Activated naive CD4-positive, alpha-beta T cell treated with anti-CD3 and anti-CD28 coated beads, Interleukin-2, amount 10 ng/mL, durations not matched to agents 7 days and 5 days (primary cell): ENCODE data around the gene VAMP1.

Source experiments
- CTCF ChIA-PET: fragments of 350-600 bp; sonication (Branson Sonifier 250); formaldehyde crosslinking; loops from one replicate; lab custom pipeline; 2021; ENCODE audit warnings: antibody characterized with exemption; lab: Charles Lee
- DNase-seq: peaks from one replicate; pipeline ENCODE4 v3.0.0-alpha.2; 2020
- H3K27ac Mint-ChIP-seq: one replicate; pipeline ENCODE4 v1.8.0; 2021; ENCODE audit warnings: mild to moderate bottlenecking, moderate library complexity, mixed read lengths
- H3K27me3 Mint-ChIP-seq: one replicate; pipeline ENCODE4 v1.8.0; 2021; ENCODE audit warnings: mild to moderate bottlenecking, mixed read lengths
- H3K36me3 Mint-ChIP-seq: one replicate; pipeline ENCODE4 v1.8.0; 2021; ENCODE audit warnings: mixed read lengths
- H3K4me1 Mint-ChIP-seq: one replicate; pipeline ENCODE4 v1.8.0; 2021; ENCODE audit warnings: mixed read lengths
- H3K4me3 Mint-ChIP-seq: one replicate; pipeline ENCODE4 v1.8.0; 2021; ENCODE audit warnings: mild to moderate bottlenecking, moderate library complexity, mixed read lengths
- H3K9me3 Mint-ChIP-seq: one replicate; pipeline ENCODE4 v1.8.0; 2021; ENCODE audit warnings: mixed read lengths

Gene VAMP1

GRCh38 chr12:6465467-6466183 is 4.9 kb downstream of the VAMP1 start:
- peak; percentile 60 for DNase-seq
- CTCF ChIA-PET, result interaction anchor here (0.6 to 6.6 kb wide), 35 partner anchors 10 to 219 kb away, joined by 3 to 231 read pairs (median 5); partner anchors contain the start of genes CD27, GAPDH, MRPL51 and TAPBPL
- H3K27me3 Mint-ChIP-seq, result no peaks in the 10 kb centered on the region
- no peaks in the 10 kb centered on the region for H3K9me3 Mint-ChIP-seq
- H3K4me3 Mint-ChIP-seq, result no peak overlapping the region
- H3K4me1 Mint-ChIP-seq, result peaks cover 89% of the 10 kb centered on the region
- peaks cover 82% of the 10 kb centered on the region for H3K36me3 Mint-ChIP-seq
- peak overlapping the region; percentile 85 for H3K27ac Mint-ChIP-seq

GRCh38 chr12:6464531-6464930 is 5.9 kb downstream of the VAMP1 start:
- H3K27ac Mint-ChIP-seq, result peak overlapping the region; percentile 100
- CTCF ChIA-PET, result interaction anchor here (0.8 to 6.6 kb wide), 25 partner anchors 13 to 142 kb away, joined by 3 to 231 read pairs (median 10); partner anchors contain the start of genes CD27, GAPDH, TAPBPL and TNFRSF1A
- H3K4me1 Mint-ChIP-seq, result peaks cover 95% of the 10 kb centered on the region
- peak overlapping the region; percentile 59 for H3K4me3 Mint-ChIP-seq
- no peaks in the 10 kb centered on the region for H3K9me3 Mint-ChIP-seq
- no peak for DNase-seq
- H3K36me3 Mint-ChIP-seq, result peaks cover 85% of the 10 kb centered on the region
- no peaks in the 10 kb centered on the region for H3K27me3 Mint-ChIP-seq

- Mint-ChIP-seq H3K27me3 (no peaks in the 10 kb centered on the region), H3K4me1 (peaks cover 94% of the 10 kb centered on the region), H3K9me3 (no peaks in the 10 kb centered on the region), H3K36me3 (peaks cover 85% of the 10 kb centered on the region), H3K4me3 (peak overlapping the region; percentile 75), H3K27ac (peak overlapping the region; percentile 100)
- DNase-seq, result no peak
- CTCF ChIA-PET, result interaction anchor here (0.8 to 6.6 kb wide), 13 partner anchors 12 to 141 kb away, joined by 3 to 231 read pairs (median 6); partner anchors contain the start of genes CD27 and TAPBPL
These were observed 6.6 kb downstream of the VAMP1 start for GRCh38 chr12:6463858-6464257.

- peaks cover 94% of the 10 kb centered on the region for H3K4me1 Mint-ChIP-seq
- DNase-seq, result peak; percentile 57
- no peaks in the 10 kb centered on the region for H3K9me3 Mint-ChIP-seq
- H3K27me3 Mint-ChIP-seq, result no peaks in the 10 kb centered on the region
- CTCF ChIA-PET, result interaction anchor here (0.8 to 6.6 kb wide), 12 partner anchors 11 to 140 kb away, joined by 3 to 231 read pairs (median 6); partner anchors contain the start of genes CD27 and TAPBPL
- H3K27ac Mint-ChIP-seq, result peak overlapping the region; percentile 100
- peaks cover 85% of the 10 kb centered on the region for H3K36me3 Mint-ChIP-seq
- H3K4me3 Mint-ChIP-seq, result peak overlapping the region; percentile 75
These were observed 7.3 kb downstream of the VAMP1 start for GRCh38 chr12:6463216-6463615.

GRCh38 chr12:6462234-6462995 is 8.1 kb downstream of the VAMP1 start:
- peaks cover 90% of the 10 kb centered on the region for H3K4me1 Mint-ChIP-seq

GRCh38 chr12:6461401-6462233 is 8.9 kb downstream of the VAMP1 start:
- Mint-ChIP-seq H3K9me3 (no peaks in the 10 kb centered on the region), H3K27me3 (no peaks in the 10 kb centered on the region), H3K4me1 (peaks cover 89% of the 10 kb centered on the region), H3K27ac (peak overlapping the region; percentile 100), H3K36me3 (peaks cover 86% of the 10 kb centered on the region), H3K4me3 (peak overlapping the region; percentile 75)
- CTCF ChIA-PET, result interaction anchor here (0.9 to 6.6 kb wide), 10 partner anchors 9 to 126 kb away, joined by 3 to 231 read pairs (median 6); partner anchors contain the start of genes CD27, TAPBPL and VAMP1
- DNase-seq, result peak; percentile 92

More at GRCh38 chr12:6462234-6462995, 8.1 kb downstream of the VAMP1 start:
- H3K27ac Mint-ChIP-seq, result peak overlapping the region; percentile 100
- DNase-seq, result peak; percentile 56
- H3K27me3 Mint-ChIP-seq, result no peaks in the 10 kb centered on the region
- CTCF ChIA-PET, result interaction anchor here (1.0 to 6.6 kb wide), 7 partner anchors 8 to 127 kb away, joined by 3 to 231 read pairs (median 19); partner anchors contain the start of genes CD27, TAPBPL and VAMP1
- peak overlapping the region; percentile 75 for H3K4me3 Mint-ChIP-seq
- no peaks in the 10 kb centered on the region for H3K9me3 Mint-ChIP-seq
- peaks cover 87% of the 10 kb centered on the region for H3K36me3 Mint-ChIP-seq

GRCh38 chr12:6460751-6461371 is 9.6 kb downstream of the VAMP1 start:
- CTCF ChIA-PET, result interaction anchor here (0.9 to 6.6 kb wide), 9 partner anchors 9 to 125 kb away, joined by 3 to 231 read pairs (median 7); partner anchors contain the start of genes CD27, TAPBPL and VAMP1
- Mint-ChIP-seq H3K27me3 (no peaks in the 10 kb centered on the region), H3K9me3 (no peaks in the 10 kb centered on the region), H3K27ac (peak overlapping the region; percentile 100), H3K4me1 (peaks cover 86% of the 10 kb centered on the region), H3K36me3 (peaks cover 87% of the 10 kb centered on the region), H3K4me3 (peak overlapping the region; percentile 75)
- DNase-seq, result peak; percentile 63

- Mint-ChIP-seq H3K4me3 (peak overlapping the region; percentile 26), H3K27ac (peak overlapping the region; percentile 83)
- CTCF ChIA-PET, result interaction anchor here (3.6 to 3.9 kb wide), 2 partner anchors 25 to 34 kb away, joined by 19 read pairs; no protein-coding TSS in a partner anchor
These were observed 11.5 kb downstream of the VAMP1 start for GRCh38 chr12:6459004-6459337.

GRCh38 chr12:6458281-6459003 is 12.0 kb downstream of the VAMP1 start:
- H3K27ac Mint-ChIP-seq, result peak overlapping the region; percentile 83
- H3K4me3 Mint-ChIP-seq, result no peak overlapping the region
- CTCF ChIA-PET, result interaction anchor here (3.6 to 3.9 kb wide), 2 partner anchors 24 to 34 kb away, joined by 19 read pairs; no protein-coding TSS in a partner anchor
- peaks cover 83% of the 10 kb centered on the region for H3K4me1 Mint-ChIP-seq
- H3K27me3 Mint-ChIP-seq, result no peaks in the 10 kb centered on the region
- DNase-seq, result no peak
- no peaks in the 10 kb centered on the region for H3K9me3 Mint-ChIP-seq
- H3K36me3 Mint-ChIP-seq, result peaks cover 84% of the 10 kb centered on the region

More at GRCh38 chr12:6459004-6459337, 11.5 kb downstream of the VAMP1 start:
- H3K36me3 Mint-ChIP-seq, result peaks cover 85% of the 10 kb centered on the region
- peaks cover 85% of the 10 kb centered on the region for H3K4me1 Mint-ChIP-seq
- no peaks in the 10 kb centered on the region for H3K27me3 Mint-ChIP-seq
- H3K9me3 Mint-ChIP-seq, result no peaks in the 10 kb centered on the region
- DNase-seq, result no peak

- H3K4me1 Mint-ChIP-seq, result peaks cover 83% of the 10 kb centered on the region
- H3K4me3 Mint-ChIP-seq, result no peak overlapping the region
- H3K27ac Mint-ChIP-seq, result peak overlapping the region; percentile 74
- DNase-seq, result no peak
- H3K27me3 Mint-ChIP-seq, result no peaks in the 10 kb centered on the region
- H3K9me3 Mint-ChIP-seq, result no peaks in the 10 kb centered on the region
- peaks cover 83% of the 10 kb centered on the region for H3K36me3 Mint-ChIP-seq
- CTCF ChIA-PET, result interaction anchor here (3.9 kb wide), 1 partner anchor 33 kb away, joined by 19 read pairs; no protein-coding TSS in a partner anchor
These were observed 13.1 kb downstream of the VAMP1 start for GRCh38 chr12:6457220-6457945.

GRCh38 chr12:6452944-6453630 is 17.4 kb downstream of the VAMP1 start:
- Mint-ChIP-seq H3K27ac (peak overlapping the region; percentile 99), H3K27me3 (no peaks in the 10 kb centered on the region), H3K4me3 (peak overlapping the region; percentile 99), H3K4me1 (peaks cover 78% of the 10 kb centered on the region), H3K9me3 (no peaks in the 10 kb centered on the region), H3K36me3 (peaks cover 70% of the 10 kb centered on the region)
- DNase-seq, result peak; percentile 53
- CTCF ChIA-PET, result interaction anchor here (0.8 to 6.9 kb wide), 7 partner anchors 8 to 29 kb away, joined by 3 to 35 read pairs (median 8); partner anchors contain the start of gene VAMP1
